22Rv1 (cell line): ENCODE data around the gene OR5C1.

Source experiments
- ZFX ChIP-seq: fragments of 450-650 bp; IDR thresholded peaks from 2 replicates; pipeline ENCODE4 v1.6.1; 2017; ENCODE audit warnings: antibody characterized with exemption, borderline replicate concordance
- TF ChIP-seq, protein P1 (sequence below): fragments of 450-650 bp; IDR thresholded peaks from 2 replicates; pipeline ENCODE4 v1.5.1; 2017; ENCODE audit warnings: mild to moderate bottlenecking

DNA sequence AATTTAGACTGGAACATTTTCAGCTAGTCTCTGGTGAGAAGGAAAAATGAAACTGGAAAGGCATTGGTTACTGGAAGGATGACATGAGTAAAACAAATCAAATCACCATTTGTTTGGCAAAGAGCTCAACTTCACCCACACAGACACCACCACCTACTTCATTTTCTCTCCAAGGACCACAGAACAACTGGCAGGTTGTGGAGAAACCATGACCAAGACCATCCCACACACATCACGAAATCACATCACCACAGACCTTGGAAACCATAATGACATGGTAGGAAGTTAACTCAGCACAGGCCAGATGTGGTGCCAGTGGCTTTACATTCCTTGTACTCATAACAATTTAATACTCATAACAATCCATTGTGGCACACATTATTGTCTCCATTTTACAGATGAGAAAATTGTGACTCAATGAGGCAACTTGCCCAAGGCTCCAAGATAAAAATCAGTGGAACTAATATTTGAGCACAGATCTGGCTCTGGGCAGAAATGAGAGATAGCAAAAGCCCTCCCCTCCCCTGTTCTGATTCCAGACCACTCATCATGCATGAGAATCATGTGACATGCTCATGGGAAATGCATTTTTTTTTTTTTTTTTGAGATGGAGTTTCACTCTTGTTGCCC, 18.7 kb downstream of the OR5C1 start:
- TF ChIP-seq, protein P1, sequence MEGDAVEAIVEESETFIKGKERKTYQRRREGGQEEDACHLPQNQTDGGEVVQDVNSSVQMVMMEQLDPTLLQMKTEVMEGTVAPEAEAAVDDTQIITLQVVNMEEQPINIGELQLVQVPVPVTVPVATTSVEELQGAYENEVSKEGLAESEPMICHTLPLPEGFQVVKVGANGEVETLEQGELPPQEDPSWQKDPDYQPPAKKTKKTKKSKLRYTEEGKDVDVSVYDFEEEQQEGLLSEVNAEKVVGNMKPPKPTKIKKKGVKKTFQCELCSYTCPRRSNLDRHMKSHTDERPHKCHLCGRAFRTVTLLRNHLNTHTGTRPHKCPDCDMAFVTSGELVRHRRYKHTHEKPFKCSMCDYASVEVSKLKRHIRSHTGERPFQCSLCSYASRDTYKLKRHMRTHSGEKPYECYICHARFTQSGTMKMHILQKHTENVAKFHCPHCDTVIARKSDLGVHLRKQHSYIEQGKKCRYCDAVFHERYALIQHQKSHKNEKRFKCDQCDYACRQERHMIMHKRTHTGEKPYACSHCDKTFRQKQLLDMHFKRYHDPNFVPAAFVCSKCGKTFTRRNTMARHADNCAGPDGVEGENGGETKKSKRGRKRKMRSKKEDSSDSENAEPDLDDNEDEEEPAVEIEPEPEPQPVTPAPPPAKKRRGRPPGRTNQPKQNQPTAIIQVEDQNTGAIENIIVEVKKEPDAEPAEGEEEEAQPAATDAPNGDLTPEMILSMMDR, result no peak
- TF ChIP-seq ZFX, result no peak
